Loucy (cell line): Measurements from ENCODE around the gene AGBL1.

Experiments used
- H2AFZ ChIP-seq: fragments of 200-600 bp; sonication (generic); 2 replicates; pipeline ENCODE4 v1.6.0; 2016; ENCODE audit warnings: antibody characterized with exemption, mild to moderate bottlenecking, low read length, moderate library complexity
- H3F3A ChIP-seq: fragments of 200-600 bp; 2 replicates; pipeline ENCODE4 v1.6.0; 2016; ENCODE audit warnings: antibody characterized with exemption, low read depth, mild to moderate bottlenecking
- H3K27me3 ChIP-seq: fragments of 200-600 bp; sonication (generic); 2 replicates; pipeline ENCODE4 v1.6.1; 2014; ENCODE audit warnings: low read length, mild to moderate bottlenecking; ENCODE audit not compliant: insufficient read depth, poor library complexity, severe bottlenecking
- H3K36me3 ChIP-seq: fragments of 200-600 bp; sonication (generic); 2 replicates; pipeline ENCODE4 v1.6.1; 2016; ENCODE audit warnings: low read length; ENCODE audit not compliant: insufficient read depth
- H3K4me1 ChIP-seq: fragments of 200-600 bp; sonication (generic); 2 replicates; pipeline ENCODE4 v1.5.1; 2014; ENCODE audit warnings: low read length, mild to moderate bottlenecking; ENCODE audit not compliant: insufficient read depth, poor library complexity, severe bottlenecking
- H3K4me2 ChIP-seq: fragments of 200-600 bp; sonication (generic); 2 replicates; pipeline ENCODE4 v1.6.0; 2014; ENCODE audit warnings: antibody characterized with exemption, low read length, low read depth, mild to moderate bottlenecking; ENCODE audit not compliant: poor library complexity, severe bottlenecking
- H3K4me3 ChIP-seq: fragments of 200-600 bp; sonication (generic); 2 replicates; pipeline ENCODE4 v1.5.1; 2014; ENCODE audit warnings: low read length, mild to moderate bottlenecking, mixed read lengths; ENCODE audit not compliant: poor library complexity, severe bottlenecking
- H3K79me2 ChIP-seq: fragments of 200-600 bp; sonication (generic); 2 replicates; pipeline ENCODE4 v1.6.1; 2014; ENCODE audit warnings: low read length; ENCODE audit not compliant: insufficient read depth
- H3K9ac ChIP-seq: fragments of 200-600 bp; sonication (generic); 2 replicates; pipeline ENCODE4 v1.6.0; 2014; ENCODE audit warnings: mild to moderate bottlenecking, low read depth, low read length, moderate library complexity; ENCODE audit not compliant: poor library complexity, severe bottlenecking
- H3K9me2 ChIP-seq: fragments of 200-600 bp; sonication (generic); replicated peaks from 2 replicates; pipeline ENCODE4 v1.6.1; 2016; ENCODE audit warnings: low read depth, low read length, mixed read lengths
- H3K9me3 ChIP-seq: fragments of 200-600 bp; sonication (generic); 2 replicates; pipeline ENCODE4 v1.6.1; 2014; ENCODE audit warnings: mild to moderate bottlenecking, antibody characterized with exemption, low read length, low read depth; ENCODE audit not compliant: insufficient read depth
- H4K20me1 ChIP-seq: fragments of 200-600 bp; sonication (generic); 2 replicates; pipeline ENCODE4 v1.6.0; 2014; ENCODE audit warnings: antibody characterized with exemption, low read length, mild to moderate bottlenecking; ENCODE audit not compliant: insufficient read depth, poor library complexity, severe bottlenecking
- CTCF ChIP-seq: fragments of 200-600 bp; sonication (generic); conservative IDR thresholded peaks from 2 replicates; pipeline ENCODE4 v1.5.1; 2014; ENCODE audit warnings: mild to moderate bottlenecking, antibody characterized with exemption, low read length
- EZH2phosphoT487 ChIP-seq: fragments of 200-600 bp; IDR thresholded peaks from 2 replicates; pipeline ENCODE4 v1.6.1; 2018; ENCODE audit warnings: antibody characterized with exemption, mild to moderate bottlenecking, moderate library complexity, borderline replicate concordance

Gene AGBL1

GRCh38 chr15:86042226-86042625 lies 37.4 kb upstream of the AGBL1 start:
- Histone ChIP-seq H3K9me2 (no peaks in the 10 kb centered on the region), H3K4me1 (no peaks in the 10 kb centered on the region), H2AFZ (no peak overlapping the region), H3K79me2 (no peaks in the 10 kb centered on the region), H3K9me3 (no peaks in the 10 kb centered on the region), H3F3A (no peaks in the 10 kb centered on the region), H4K20me1 (no peaks in the 10 kb centered on the region), H3K4me2 (no peak overlapping the region), H3K9ac (no peak overlapping the region), H3K27me3 (no peaks in the 10 kb centered on the region), H3K36me3 (no peaks in the 10 kb centered on the region), H3K4me3 (no peak overlapping the region)
- TF ChIP-seq EZH2phosphoT487 (no peak), CTCF (no peak)

GRCh38 chr15:86044981-86045380 lies 34.7 kb upstream of the AGBL1 start:
- H3K9me3 ChIP-seq, result no peaks in the 10 kb centered on the region
- no peaks in the 10 kb centered on the region for H3F3A ChIP-seq
- TF ChIP-seq EZH2phosphoT487 (no peak), CTCF (peak; percentile 28; the same call in 1 of the 2 replicates)
- no peaks in the 10 kb centered on the region for H3K79me2 ChIP-seq
- H3K4me3 ChIP-seq, result no peak overlapping the region
- H3K4me1 ChIP-seq, result no peaks in the 10 kb centered on the region
- no peaks in the 10 kb centered on the region for H4K20me1 ChIP-seq
- H2AFZ ChIP-seq, result no peak overlapping the region
- H3K9ac ChIP-seq, result no peak overlapping the region
- no peaks in the 10 kb centered on the region for H3K27me3 ChIP-seq
- no peak overlapping the region for H3K4me2 ChIP-seq
- H3K9me2 ChIP-seq, result no peaks in the 10 kb centered on the region
- H3K36me3 ChIP-seq, result no peaks in the 10 kb centered on the region

- Histone ChIP-seq H2AFZ (no peak overlapping the region), H3K36me3 (no peaks in the 10 kb centered on the region), H3K79me2 (no peaks in the 10 kb centered on the region), H3F3A (no peaks in the 10 kb centered on the region), H3K4me1 (no peaks in the 10 kb centered on the region), H3K27me3 (no peaks in the 10 kb centered on the region), H3K4me3 (no peak overlapping the region), H3K9ac (no peak overlapping the region), H3K4me2 (no peak overlapping the region), H4K20me1 (no peaks in the 10 kb centered on the region), H3K9me2 (no peaks in the 10 kb centered on the region), H3K9me3 (no peaks in the 10 kb centered on the region)
- TF ChIP-seq EZH2phosphoT487 (no peak), CTCF (no peak)
Observed at GRCh38 chr15:86054338-86054737, 25.3 kb upstream of the AGBL1 start.
